ENCODE measurements around the gene ANKMY1.

DNA sequence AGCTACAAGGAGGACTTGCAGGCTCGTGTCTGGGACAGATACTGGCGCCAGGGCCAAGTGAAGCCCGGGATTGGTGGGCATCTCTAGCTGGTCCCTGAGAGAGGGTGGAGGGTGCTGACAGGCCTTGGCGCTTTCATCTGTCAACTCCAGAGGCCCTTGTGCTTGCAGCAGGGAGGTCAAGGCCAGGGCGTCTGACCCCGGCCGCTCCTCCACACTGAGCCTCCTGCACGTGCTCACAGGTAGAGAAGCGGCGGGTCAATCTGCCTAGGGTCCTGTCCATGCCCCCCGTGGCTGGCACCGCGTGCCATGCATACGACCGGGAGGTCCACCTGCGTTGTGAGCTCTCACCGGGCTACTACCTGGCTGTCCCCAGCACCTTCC lies 38.3 kb upstream of the ANKMY1 start:
- TF ChIP-seq HDAC6 (IDR thresholded peaks at IDR 0.05; ENCODE audit: low read depth, low read length) (no peak), ZNF777 (CRISPR knock-in tag; IDR thresholded peaks at IDR 0.05) (no peak), KAT2B (IDR thresholded peaks at IDR 0.05; ENCODE audit: borderline replicate concordance, low read depth, low read length) (no peak), NPAS2 (CRISPR knock-in tag; IDR thresholded peaks at IDR 0.05; ENCODE audit: borderline replicate concordance) (no peak), SIN3B (IDR thresholded peaks at IDR 0.05; ENCODE audit: low read length) (no peak), NFE2 (CRISPR knock-in tag; IDR thresholded peaks at IDR 0.05) (no peak), NFE2L2 (IDR thresholded peaks at IDR 0.05; ENCODE audit: low read length) (no peak), TRAFD1 (CRISPR knock-in tag; IDR thresholded peaks at IDR 0.05; ENCODE audit: borderline replicate concordance) (no peak), EP300 (IDR thresholded peaks at IDR 0.05; ENCODE audit: low read depth in 2 of 2, low read length in 2 of 2) (no peak), EP300 (CRISPR knock-in tag; IDR thresholded peaks at IDR 0.05; ENCODE audit: borderline replicate concordance) (no peak)
- TF ChIP-seq, protein P1, sequence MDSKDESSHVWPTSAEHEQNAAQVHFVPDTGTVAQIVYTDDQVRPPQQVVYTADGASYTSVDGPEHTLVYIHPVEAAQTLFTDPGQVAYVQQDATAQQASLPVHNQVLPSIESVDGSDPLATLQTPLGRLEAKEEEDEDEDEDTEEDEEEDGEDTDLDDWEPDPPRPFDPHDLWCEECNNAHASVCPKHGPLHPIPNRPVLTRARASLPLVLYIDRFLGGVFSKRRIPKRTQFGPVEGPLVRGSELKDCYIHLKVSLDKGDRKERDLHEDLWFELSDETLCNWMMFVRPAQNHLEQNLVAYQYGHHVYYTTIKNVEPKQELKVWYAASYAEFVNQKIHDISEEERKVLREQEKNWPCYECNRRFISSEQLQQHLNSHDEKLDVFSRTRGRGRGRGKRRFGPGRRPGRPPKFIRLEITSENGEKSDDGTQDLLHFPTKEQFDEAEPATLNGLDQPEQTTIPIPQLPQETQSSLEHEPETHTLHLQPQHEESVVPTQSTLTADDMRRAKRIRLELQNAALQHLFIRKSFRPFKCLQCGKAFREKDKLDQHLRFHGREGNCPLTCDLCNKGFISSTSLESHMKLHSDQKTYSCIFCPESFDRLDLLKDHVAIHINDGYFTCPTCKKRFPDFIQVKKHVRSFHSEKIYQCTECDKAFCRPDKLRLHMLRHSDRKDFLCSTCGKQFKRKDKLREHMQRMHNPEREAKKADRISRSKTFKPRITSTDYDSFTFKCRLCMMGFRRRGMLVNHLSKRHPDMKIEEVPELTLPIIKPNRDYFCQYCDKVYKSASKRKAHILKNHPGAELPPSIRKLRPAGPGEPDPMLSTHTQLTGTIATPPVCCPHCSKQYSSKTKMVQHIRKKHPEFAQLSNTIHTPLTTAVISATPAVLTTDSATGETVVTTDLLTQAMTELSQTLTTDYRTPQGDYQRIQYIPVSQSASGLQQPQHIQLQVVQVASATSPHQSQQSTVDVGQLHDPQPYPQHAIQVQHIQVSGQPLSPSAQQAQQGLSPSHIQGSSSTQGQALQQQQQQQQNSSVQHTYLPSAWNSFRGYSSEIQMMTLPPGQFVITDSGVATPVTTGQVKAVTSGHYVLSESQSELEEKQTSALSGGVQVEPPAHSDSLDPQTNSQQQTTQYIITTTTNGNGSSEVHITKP (CRISPR knock-in tag; IDR thresholded peaks at IDR 0.05; ENCODE audit: low read depth): no peak

Measured in HepG2 (cell line).